ENCODE results near the gene SRI. TPM values are rescaled to one million over a fixed set of nuclear protein-coding genes. Genes with fewer than 3 reads are reported as not detected.
"Not testable (repeated sequence)": the region's sequence is repeated elsewhere in the genome, so short reads cannot be mapped to it uniquely, and the experiment has no call there.

The SRI gene
- total RNA-seq, 1 donor from 2014 or later: 69.0 TPM

- intact Hi-C loops (cut with DNase I): no loop called here
- no peak for DNase-seq (ENCODE audit: low spot score)
Observed at GRCh38 chr7:88200261-88200660, 19.6 kb downstream of the SRI start.

DNA sequence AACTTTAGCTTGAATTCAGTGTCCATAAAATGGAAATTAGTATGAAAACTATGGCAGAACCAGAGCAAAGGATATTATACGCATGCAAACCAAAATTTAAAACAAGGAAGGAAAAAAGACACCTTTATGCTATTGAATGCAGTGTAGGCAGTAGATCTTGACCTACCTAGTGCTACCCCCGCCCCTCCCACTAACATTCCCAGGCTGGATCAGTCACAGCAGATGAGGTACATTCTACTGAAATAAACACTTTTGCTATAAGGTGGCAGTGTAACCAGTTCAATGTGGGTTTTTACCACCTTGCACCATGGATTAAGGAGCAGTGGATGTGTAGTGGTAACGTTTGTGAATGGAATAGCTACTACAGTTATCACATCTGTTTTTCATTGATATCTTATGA is 27.9 kb downstream of the SRI start:
- DNase-seq (ENCODE audit: low spot score): no peak
- intact Hi-C loops (cut with DNase I): no loop called here

GRCh38 chr7:88185650-88186049 is 34.2 kb downstream of the SRI start:
- DNase-seq (ENCODE audit: low spot score): no peak
- intact Hi-C loops (cut with DNase I): no loop called here

- intact Hi-C loops (cut with DNase I): no loop called here
- DNase-seq (ENCODE audit: low spot score): no peak
Observed at GRCh38 chr7:88184848-88185304, 35.0 kb downstream of the SRI start.

DNA sequence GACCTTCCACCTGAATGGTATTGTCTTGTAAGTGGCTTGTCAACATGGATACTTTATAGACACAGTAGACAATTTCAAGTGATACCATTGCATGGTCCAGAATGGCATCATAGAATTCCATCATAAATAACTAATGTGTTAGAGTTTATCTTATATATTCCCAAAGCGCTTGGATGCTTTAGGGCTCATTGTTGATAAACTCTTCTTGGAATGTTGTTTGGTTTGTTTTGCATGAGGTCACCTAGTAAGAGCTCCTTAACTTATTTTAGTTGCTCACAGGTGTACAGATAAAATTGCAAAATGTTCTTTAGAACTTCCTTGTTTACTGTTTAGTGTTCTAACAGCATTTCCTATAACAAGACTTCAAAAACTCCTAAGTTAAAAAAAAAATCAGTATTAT is 36.8 kb downstream of the SRI start:
- intact Hi-C loops (cut with DNase I): no loop called here
- DNase-seq (ENCODE audit: low spot score): no peak

GRCh38 chr7:88176190-88176589 is 43.6 kb downstream of the SRI start:
- intact Hi-C loops (cut with DNase I): no loop called here
- DNase-seq (ENCODE audit: low spot score): no peak

DNA sequence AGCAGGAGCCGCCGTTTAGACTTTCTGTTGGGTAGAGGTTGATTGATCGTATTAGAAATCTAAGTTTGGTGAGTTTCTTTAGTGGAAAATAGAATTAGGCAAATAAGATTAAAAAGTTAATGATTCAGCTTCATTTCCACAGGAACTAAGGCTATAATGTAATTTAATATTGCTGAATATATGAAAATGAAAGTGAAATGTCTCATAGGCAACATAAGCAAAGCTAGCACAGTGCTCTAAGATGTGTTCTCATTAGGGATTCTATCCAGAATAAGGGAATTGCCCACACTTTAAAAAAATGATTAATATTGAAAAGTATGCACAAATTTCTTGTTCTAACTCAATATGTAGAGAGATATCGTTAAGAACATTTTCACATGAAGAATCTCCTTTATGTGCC is 47.0 kb downstream of the SRI start:
- intact Hi-C loops (cut with DNase I): no loop called here
- no peak for DNase-seq (ENCODE audit: low spot score)

- DNase-seq (ENCODE audit: low spot score): no peak
- intact Hi-C loops (cut with DNase I): loop anchor here (5.0 kb wide), 1 partner anchor 278 kb away; no protein-coding TSS in a partner anchor
Observed at GRCh38 chr7:88169717-88170320, 50.0 kb downstream of the SRI start.

- no peak for DNase-seq (ENCODE audit: low spot score)
- intact Hi-C loops (cut with DNase I): loop anchor here (5.0 kb wide), 1 partner anchor 275 kb away; no protein-coding TSS in a partner anchor
Observed at GRCh38 chr7:88167721-88168120, 52.1 kb downstream of the SRI start.

- intact Hi-C loops (cut with DNase I): loop anchor here (5.0 kb wide), 1 partner anchor 275 kb away; no protein-coding TSS in a partner anchor
- DNase-seq (ENCODE audit: low spot score): no peak
Observed at GRCh38 chr7:88167223-88167622, 52.6 kb downstream of the SRI start.

- DNase-seq (ENCODE audit: low spot score): no peak
- intact Hi-C loops (cut with DNase I): loop anchor here (5.0 kb wide), 1 partner anchor 273 kb away; no protein-coding TSS in a partner anchor
Observed at GRCh38 chr7:88165697-88166096, 54.1 kb downstream of the SRI start.

DNA sequence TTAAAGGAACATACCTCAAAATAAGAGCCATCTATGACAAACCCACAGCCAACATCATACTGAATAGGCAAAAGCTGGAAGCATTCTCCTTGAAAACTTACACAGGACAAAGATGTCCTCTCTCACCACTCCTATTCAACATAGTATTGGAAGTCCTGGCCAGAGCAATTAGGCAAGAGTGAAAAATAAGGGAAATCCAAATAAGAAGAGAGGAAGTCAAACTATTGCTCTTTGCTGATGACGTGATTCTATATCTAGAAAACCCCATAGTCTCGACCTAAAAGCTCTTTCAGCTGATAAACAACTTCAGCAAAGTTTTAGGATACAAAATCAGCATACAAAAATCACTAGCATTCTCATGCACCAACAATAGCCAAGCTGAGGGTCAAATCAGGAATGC is 60.1 kb downstream of the SRI start:
- intact Hi-C loops (cut with DNase I); DNase-seq (ENCODE audit: low spot score): not testable (repeated sequence)

DNA sequence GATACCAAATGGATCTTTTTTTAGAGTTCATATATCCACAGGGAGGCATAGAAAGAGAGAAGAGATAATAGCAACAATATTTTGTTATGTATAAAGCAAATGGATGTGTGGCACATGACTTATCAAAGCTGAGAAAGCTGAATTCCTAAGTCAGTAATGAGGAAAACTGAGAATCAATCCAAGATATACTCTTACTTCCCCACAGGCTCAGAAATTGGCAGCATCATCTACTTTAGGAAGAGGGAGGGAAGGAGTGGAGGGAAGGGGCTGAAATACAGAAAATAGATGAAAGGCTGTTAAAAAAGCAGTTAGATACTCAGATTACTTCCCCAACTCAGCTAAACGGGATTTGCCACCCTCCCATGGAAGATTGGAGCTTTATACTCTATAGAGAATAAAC is 63.5 kb downstream of the SRI start:
- intact Hi-C loops (cut with DNase I): no loop called here
- DNase-seq (ENCODE audit: low spot score): no peak

- intact Hi-C loops (cut with DNase I): no loop called here
- no peak for DNase-seq (ENCODE audit: low spot score)
Observed at GRCh38 chr7:88155756-88156155, 64.1 kb downstream of the SRI start.

Other genes with a start within 250 kb of the SRI start
- gene STEAP4, start 86.9 kb upstream of the SRI start, total RNA-seq: 19.9 TPM